GM18517 (cell line): Measurements from ENCODE around the gene C1QTNF9B.

Experiments
- ATAC-seq: cut with Tn5 transposase; IDR thresholded peaks from one replicate; pipeline ENCODE4 v1.9.1; 2021; ENCODE audit warnings: mild to moderate bottlenecking, moderate library complexity; ENCODE audit not compliant: unreplicated experiment

The C1QTNF9B gene

DNA sequence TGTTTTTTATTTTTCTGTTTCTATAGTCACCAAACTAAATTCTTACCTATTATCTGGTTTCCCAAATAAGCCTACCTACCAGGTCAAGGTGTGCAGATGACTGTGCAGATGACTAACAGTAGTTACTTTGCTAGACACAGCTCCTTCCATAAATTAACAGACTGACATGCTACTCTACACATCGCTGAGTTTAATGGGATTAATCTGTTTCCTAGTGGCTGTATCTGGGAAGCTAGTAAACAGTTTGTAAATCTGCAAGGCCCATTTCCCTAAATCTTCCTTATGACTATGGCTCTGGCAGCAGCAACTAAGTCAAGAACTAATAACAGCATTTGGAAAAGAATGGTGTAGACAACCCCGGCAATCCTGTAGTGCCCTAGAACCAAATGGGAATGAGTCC is 36.0 kb downstream of the C1QTNF9B start:
- no peak for ATAC-seq

DNA sequence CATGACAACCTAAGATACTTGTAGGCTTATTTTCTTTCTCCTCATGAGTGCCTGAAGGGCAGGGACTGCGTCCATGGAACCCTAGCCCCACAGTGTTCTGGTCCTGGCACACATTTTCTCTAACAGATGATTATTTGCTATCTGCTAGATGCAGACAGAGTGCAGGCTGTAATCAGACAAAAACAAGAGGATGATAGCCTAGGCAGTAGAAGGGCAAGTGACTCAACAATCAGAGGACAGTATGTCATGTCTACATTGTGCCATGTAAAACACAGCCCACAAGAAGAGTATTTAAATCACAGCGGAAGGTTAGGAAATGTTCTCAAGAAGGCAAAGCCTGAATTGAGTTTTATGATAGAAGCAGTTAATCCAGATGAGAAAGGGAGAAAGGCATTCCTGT is 37.4 kb downstream of the C1QTNF9B start:
- ATAC-seq = no peak

- no peak for ATAC-seq
Observed at GRCh38 chr13:23859455-23859854, 37.8 kb downstream of the C1QTNF9B start.

GRCh38 chr13:23858546-23858945 is 38.8 kb downstream of the C1QTNF9B start:
- no peak for ATAC-seq

DNA sequence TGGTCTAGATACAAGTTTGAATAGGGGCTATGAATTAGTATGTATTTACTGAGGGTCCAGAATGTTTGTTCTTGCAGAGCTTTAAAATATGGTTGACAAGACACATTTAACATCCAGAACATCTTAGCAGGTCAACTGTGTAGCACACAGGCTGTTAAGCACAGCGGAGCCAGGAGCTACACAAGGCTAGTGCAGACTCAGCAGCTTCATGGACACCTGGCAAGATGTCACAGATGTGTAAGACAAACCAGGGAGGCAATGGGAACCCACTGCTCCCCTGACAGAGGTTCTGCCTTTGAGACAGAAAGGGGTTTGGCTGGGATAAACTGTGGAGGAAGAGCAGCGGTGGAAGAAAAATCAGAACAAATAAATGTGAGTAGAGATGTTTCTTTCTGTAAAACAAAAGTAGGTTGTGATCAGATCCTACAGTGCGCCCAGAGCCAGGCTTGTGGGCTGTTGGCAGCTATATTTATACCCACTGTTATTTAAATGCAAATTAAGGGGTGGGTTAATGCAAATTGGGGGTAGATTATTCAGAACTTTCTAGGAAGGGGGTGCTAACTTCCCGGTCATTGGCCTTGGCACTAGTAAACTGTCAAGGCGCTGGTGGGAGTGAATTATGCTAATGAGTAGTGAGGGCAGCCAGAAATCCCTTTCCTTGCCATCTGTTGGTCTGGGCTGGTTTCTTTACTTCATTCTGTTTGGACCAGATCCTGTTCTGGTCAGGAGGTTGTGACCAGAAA is 41.1 kb downstream of the C1QTNF9B start:
- ATAC-seq = no peak

DNA sequence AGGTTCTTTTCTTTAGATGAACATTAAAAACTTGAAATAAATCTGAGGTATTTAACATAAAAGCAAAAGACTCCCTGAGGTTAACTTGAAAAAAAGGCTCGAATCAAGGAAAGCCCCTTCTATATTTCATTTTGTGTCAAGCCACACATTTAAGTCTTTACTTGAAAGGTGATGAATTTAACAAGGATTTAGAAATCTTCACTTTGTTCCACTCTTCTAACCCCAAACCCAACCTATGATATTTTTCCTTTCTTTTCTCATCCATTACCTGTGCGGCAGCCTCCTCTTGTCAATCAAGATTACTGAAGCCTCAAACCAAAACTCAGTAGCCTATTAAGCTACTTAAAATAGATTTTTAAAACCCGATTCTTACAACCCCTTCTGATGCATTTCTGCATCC is 41.9 kb downstream of the C1QTNF9B start:
- no peak for ATAC-seq

DNA sequence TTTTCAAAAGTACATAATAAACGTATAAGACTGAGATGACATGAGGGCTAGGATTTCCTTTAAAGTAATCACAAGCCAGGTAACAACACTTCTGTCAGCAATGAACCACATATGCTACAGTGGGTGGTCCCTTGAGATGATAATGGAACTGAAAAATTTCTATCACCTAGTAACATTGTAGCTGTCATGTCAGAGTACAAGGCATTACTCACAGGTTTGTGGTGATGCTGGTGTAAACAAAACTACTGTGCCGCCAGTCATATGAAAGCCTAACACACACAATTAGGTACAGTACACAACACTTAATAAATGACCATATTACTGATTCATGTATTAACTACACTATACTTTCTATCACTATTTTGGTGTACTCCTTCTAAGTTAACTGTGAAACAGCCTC is 45.0 kb downstream of the C1QTNF9B start:
- ATAC-seq = no peak

DNA sequence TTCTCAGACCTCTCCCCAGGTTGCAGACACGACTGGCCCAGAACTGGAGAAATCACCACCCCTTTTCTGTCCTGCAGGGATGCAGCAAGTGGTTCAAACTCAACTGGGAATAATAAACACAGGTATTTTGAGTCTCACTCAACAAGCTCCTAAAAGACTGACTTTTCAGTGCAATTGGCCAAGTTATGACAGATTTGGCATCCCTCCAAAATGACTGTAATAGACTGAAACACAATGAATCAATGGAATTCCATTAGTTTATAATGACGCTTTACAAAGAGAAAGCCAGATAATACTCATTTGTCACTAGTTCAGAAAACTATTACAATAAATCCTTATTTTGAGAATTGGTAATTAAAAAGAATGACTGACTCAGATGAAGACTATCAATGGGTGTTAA is 46.2 kb downstream of the C1QTNF9B start:
- no peak for ATAC-seq

GRCh38 chr13:23850134-23850533 is 47.2 kb downstream of the C1QTNF9B start:
- ATAC-seq = no peak

GRCh38 chr13:23849670-23850069 is 47.6 kb downstream of the C1QTNF9B start:
- no peak for ATAC-seq

DNA sequence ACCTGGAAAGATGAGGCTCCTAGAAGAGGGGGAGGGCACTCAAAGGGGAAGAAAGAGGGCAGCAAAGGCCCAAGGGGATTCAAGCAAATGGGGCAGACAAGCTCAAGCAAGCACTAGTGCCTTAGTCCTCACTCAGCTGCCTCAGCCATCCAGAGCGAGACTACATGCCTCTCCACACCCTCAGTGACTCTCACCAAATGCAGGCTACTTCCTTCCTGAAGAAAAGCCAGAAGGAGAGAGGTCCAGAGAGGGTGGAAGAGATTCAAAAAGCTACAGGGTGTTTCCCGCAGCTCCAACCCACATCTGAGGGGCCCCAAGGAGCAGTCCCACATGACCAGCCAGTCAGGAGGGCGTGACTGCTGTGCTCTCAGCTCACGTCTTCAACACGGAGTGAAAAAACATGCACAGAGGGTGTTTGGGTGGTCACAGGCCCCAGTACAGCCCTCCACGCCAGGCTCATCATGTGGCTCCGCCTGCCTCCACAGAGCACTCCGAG is 48.6 kb downstream of the C1QTNF9B start:
- no peak for ATAC-seq

DNA sequence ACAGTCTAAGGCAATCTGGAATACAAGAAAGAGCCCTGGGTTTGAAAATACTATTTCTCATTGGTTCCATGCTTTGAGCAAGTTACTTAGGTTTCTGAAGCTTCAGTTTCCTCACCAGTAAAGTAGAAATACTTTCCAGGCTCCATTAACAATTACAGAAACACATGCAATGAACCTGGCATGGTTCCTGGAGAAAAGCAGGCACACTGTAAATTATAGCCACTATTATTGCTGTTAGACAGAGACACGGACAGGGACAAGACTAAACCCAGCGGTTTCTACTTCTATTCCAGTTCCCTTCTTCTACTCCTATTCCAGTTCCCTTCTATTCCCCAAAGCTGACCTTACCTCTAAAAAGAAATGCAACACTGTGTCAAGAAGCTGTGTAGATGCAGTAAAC is 49.3 kb downstream of the C1QTNF9B start:
- no peak for ATAC-seq

DNA sequence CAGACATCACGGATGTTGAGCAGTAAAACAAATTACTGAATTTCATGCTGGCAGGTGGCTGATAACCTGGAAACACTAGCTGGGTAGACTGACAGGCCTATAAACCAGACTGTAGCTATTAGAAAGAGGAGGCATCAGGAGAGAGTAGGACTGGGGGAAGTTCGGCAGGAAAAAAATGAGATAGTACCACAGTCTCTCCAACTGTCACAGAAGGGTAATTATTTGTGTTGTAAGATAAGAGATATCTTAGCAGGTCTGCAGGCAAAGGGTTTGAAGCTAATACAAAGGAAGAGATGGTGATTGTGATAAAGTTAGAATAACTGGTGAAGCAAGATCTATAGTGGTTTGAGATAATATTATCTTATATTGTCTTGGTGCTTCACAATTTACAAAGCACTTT is 49.8 kb downstream of the C1QTNF9B start:
- ATAC-seq = no peak

GRCh38 chr13:23845105-23845725 is 52.1 kb downstream of the C1QTNF9B start:
- peak; percentile 25 for ATAC-seq

DNA sequence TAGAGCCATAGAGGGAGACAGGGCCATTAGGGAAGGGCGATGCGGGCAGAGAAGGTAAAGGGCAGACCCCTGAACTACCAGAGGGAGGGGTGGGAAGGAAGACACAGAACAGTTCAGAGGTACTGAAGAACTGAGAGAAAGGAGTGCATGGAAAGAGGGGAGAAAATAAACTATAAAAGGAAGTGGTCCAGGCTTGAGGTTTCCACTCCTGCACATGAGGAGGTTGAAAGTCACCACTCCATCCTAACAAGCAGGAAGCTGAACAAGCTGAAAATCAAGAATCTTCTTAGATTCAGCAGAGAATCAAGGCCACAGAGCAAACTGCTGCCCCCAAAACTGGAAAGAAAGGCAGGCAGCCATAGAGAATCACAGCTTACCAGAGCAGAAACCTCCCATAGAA is 53.2 kb downstream of the C1QTNF9B start:
- no peak for ATAC-seq

DNA sequence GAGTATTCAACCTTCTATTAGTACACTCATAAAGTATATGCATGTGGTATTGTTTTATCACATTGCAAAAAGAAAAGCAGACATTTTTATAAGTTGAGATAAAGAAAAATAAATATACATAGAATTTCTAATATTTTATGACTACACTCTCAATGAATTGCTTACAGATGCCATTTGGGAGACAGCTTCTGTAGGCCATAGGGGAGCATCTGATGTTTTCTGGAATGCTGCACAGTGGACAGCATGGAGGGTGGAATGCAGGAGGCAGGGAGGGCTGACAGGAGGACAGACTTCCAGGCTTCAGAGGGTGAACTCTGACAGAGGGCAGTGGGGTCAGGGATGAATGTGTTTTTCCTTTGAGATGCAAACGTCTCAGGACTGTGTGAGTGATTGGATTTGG is 53.9 kb downstream of the C1QTNF9B start:
- ATAC-seq = no peak

DNA sequence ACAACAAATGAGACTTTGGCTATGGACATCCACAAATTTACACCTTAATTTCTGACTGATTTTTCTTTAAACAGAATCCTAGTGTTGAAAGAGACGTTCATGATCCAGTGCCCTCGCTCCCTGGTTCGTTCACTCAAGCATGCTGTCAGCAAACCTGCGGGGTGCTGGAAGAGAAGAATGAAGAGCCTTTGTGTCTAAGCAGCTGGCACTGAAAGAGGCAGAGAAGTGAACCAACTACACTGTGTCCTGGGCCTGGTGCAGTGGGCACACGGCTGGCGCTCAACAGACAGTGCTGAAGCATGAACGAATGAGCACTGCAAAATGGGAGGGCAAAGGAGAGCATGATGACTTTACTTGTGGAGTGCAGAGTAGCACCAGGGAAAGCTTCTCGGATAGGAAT is 54.9 kb downstream of the C1QTNF9B start:
- ATAC-seq = no peak
